ENCODE results near the gene HSPG2.

Gene HSPG2

DNA sequence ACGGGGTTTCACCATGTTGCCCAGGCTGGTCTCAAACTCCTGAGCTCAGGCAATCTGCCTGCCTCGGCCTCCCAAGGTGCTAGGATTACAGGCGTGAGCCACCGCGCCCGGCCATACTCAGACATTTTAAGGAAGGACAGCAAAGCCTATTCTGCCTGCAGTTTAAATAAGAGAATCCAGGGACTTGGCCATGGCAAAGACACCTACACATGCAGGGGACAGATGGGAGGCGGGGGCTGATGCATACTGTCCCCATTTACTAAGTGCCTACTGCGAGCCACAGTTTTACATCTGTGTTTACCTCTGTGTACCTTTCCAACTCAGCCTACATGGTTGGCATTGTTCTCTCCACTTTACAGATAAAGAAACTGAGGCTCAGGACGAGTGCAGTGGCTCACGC lies 99.6 kb downstream of the HSPG2 start:
- H2AK5ac ChIP-seq (ENCODE audit: low read length) = no peak overlapping the region
- no peak overlapping the region for H4K91ac ChIP-seq (ENCODE audit: low read depth, low read length)
- H3K36me3 ChIP-seq (ENCODE audit: control insufficient read depth in 1 of 2, insufficient read depth in 2 of 2, low read length in 2 of 2) = peaks cover 92% of the 10 kb centered on the region in 2 experiments
- H3K4me3 ChIP-seq (ENCODE audit: low read depth, low read length) = no peak overlapping the region
- no peak for DNase-seq
- no peak overlapping the region for H3K14ac ChIP-seq (ENCODE audit: low read length)
- H3K4ac ChIP-seq (ENCODE audit: low read depth, low read length) = no peak overlapping the region
- no peak overlapping the region for H2BK5ac ChIP-seq (ENCODE audit: low read depth, low read length, poor library complexity)
- no peak overlapping the region for H4K12ac ChIP-seq (ENCODE audit: low read depth, low read length)
- H2BK12ac ChIP-seq (ENCODE audit: low read length) = no peak overlapping the region
- H3K79me1 ChIP-seq (ENCODE audit: low read length) = no peaks in the 10 kb centered on the region
- no peak overlapping the region for H2BK120ac ChIP-seq (ENCODE audit: insufficient read depth, low read length, poor library complexity)
- H3K4me2 ChIP-seq (ENCODE audit: low read length) = no peak overlapping the region
- no peak overlapping the region for H3K23ac ChIP-seq (ENCODE audit: low read length)
- H3K27ac ChIP-seq (ENCODE audit: low read depth, low read length) = no peak overlapping the region
- H3K18ac ChIP-seq (ENCODE audit: low read length) = no peak overlapping the region
- no CpG with 5 or more reads among the region's 10 CpGs for WGBS (ENCODE audit: extremely low coverage, insufficient coverage, insufficient read length)
- H2AFZ ChIP-seq (ENCODE audit: insufficient read depth, low read length, poor library complexity) = no peak overlapping the region
- no peak overlapping the region for H3K9ac ChIP-seq (ENCODE audit: low read length)
- H3K9me3 ChIP-seq (ENCODE audit: insufficient read depth, low read depth, low read length) = peaks cover 20% of the 10 kb centered on the region
- no peaks in the 10 kb centered on the region for H3K4me1 ChIP-seq (ENCODE audit: control insufficient read depth in 1 of 2, insufficient read depth in 2 of 2, low read length in 2 of 2)
- no peak overlapping the region for H4K8ac ChIP-seq (ENCODE audit: low read depth, low read length)
- no peaks in the 10 kb centered on the region for H3K27me3 ChIP-seq (ENCODE audit: insufficient read depth, low read length)
- no peaks in the 10 kb centered on the region for H3K79me2 ChIP-seq (ENCODE audit: control insufficient read depth, insufficient read depth, low read length, poor library complexity)

- H4K12ac ChIP-seq (ENCODE audit: low read depth, low read length) = no peak overlapping the region
- H4K8ac ChIP-seq (ENCODE audit: low read depth, low read length) = no peak overlapping the region
- H2AK5ac ChIP-seq (ENCODE audit: low read length) = no peak overlapping the region
- H3K14ac ChIP-seq (ENCODE audit: low read length) = no peak overlapping the region
- H4K91ac ChIP-seq (ENCODE audit: low read depth, low read length) = no peak overlapping the region
- H2AFZ ChIP-seq (ENCODE audit: insufficient read depth, low read length, poor library complexity) = no peak overlapping the region
- no peaks in the 10 kb centered on the region for H3K4me1 ChIP-seq (ENCODE audit: control insufficient read depth in 1 of 2, insufficient read depth in 2 of 2, low read length in 2 of 2)
- H3K79me2 ChIP-seq (ENCODE audit: control insufficient read depth, insufficient read depth, low read length, poor library complexity) = no peaks in the 10 kb centered on the region
- no peaks in the 10 kb centered on the region for H3K79me1 ChIP-seq (ENCODE audit: low read length)
- peaks cover 92% of the 10 kb centered on the region in 2 experiments for H3K36me3 ChIP-seq (ENCODE audit: control insufficient read depth in 1 of 2, insufficient read depth in 2 of 2, low read length in 2 of 2)
- no peak overlapping the region for H2BK12ac ChIP-seq (ENCODE audit: low read length)
- DNase-seq = no peak
- H2BK120ac ChIP-seq (ENCODE audit: insufficient read depth, low read length, poor library complexity) = no peak overlapping the region
- H3K4me3 ChIP-seq (ENCODE audit: low read depth, low read length) = no peak overlapping the region
- peak overlapping the region; percentile 50 for H3K9ac ChIP-seq (ENCODE audit: low read length)
- no peak overlapping the region for H3K4ac ChIP-seq (ENCODE audit: low read depth, low read length)
- H2BK5ac ChIP-seq (ENCODE audit: low read depth, low read length, poor library complexity) = no peak overlapping the region
- no peak overlapping the region for H3K27ac ChIP-seq (ENCODE audit: low read depth, low read length)
- no peaks in the 10 kb centered on the region for H3K27me3 ChIP-seq (ENCODE audit: insufficient read depth, low read length)
- WGBS (ENCODE audit: extremely low coverage, insufficient coverage, insufficient read length) = no CpG with 5 or more reads among the region's 13 CpGs
- H3K23ac ChIP-seq (ENCODE audit: low read length) = no peak overlapping the region
- no peak overlapping the region for H3K18ac ChIP-seq (ENCODE audit: low read length)
- no peak overlapping the region for H3K4me2 ChIP-seq (ENCODE audit: low read length)
- H3K9me3 ChIP-seq (ENCODE audit: insufficient read depth, low read depth, low read length) = peaks cover 20% of the 10 kb centered on the region
Observed at GRCh38 chr1:21836729-21837128, 100.4 kb downstream of the HSPG2 start.

DNA sequence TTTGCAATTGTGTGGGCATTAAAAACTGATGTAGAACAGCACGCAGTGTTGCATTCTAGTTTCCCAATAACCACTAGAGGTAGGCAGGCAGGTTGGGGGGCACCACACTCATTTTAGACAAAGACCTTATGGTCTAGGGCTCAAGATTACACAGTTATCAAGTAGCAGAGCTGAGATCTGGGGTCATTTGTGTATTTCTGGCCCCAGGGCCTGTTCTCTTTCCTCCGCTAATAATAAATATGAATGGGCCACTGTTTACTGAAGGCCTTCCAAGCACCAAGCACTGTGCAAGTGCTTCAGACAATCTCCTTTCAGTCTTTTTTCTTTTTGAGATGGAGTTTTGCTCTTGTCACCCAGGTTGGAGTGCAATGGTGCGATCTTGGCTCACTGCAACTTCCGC lies 101.1 kb downstream of the HSPG2 start:
- H4K8ac ChIP-seq (ENCODE audit: low read depth, low read length) = no peak overlapping the region
- H3K4me2 ChIP-seq (ENCODE audit: low read length) = no peak overlapping the region
- no peak overlapping the region for H3K4me3 ChIP-seq (ENCODE audit: low read depth, low read length)
- no peak overlapping the region for H3K14ac ChIP-seq (ENCODE audit: low read length)
- no peak overlapping the region for H3K9ac ChIP-seq (ENCODE audit: low read length)
- peaks cover 92% of the 10 kb centered on the region in 2 experiments for H3K36me3 ChIP-seq (ENCODE audit: control insufficient read depth in 1 of 2, insufficient read depth in 2 of 2, low read length in 2 of 2)
- no peak overlapping the region for H4K12ac ChIP-seq (ENCODE audit: low read depth, low read length)
- no peak for DNase-seq
- no CpG with 5 or more reads among the region's 4 CpGs for WGBS (ENCODE audit: extremely low coverage, insufficient coverage, insufficient read length)
- no peak overlapping the region for H3K4ac ChIP-seq (ENCODE audit: low read depth, low read length)
- H3K79me2 ChIP-seq (ENCODE audit: control insufficient read depth, insufficient read depth, low read length, poor library complexity) = no peaks in the 10 kb centered on the region
- H3K27ac ChIP-seq (ENCODE audit: low read depth, low read length) = no peak overlapping the region
- no peak overlapping the region for H2AFZ ChIP-seq (ENCODE audit: insufficient read depth, low read length, poor library complexity)
- H3K4me1 ChIP-seq (ENCODE audit: control insufficient read depth in 1 of 2, insufficient read depth in 2 of 2, low read length in 2 of 2) = no peaks in the 10 kb centered on the region
- no peak overlapping the region for H2AK5ac ChIP-seq (ENCODE audit: low read length)
- no peaks in the 10 kb centered on the region for H3K79me1 ChIP-seq (ENCODE audit: low read length)
- H3K23ac ChIP-seq (ENCODE audit: low read length) = no peak overlapping the region
- no peak overlapping the region for H2BK12ac ChIP-seq (ENCODE audit: low read length)
- peaks cover 21% of the 10 kb centered on the region for H3K9me3 ChIP-seq (ENCODE audit: insufficient read depth, low read depth, low read length)
- no peak overlapping the region for H2BK5ac ChIP-seq (ENCODE audit: low read depth, low read length, poor library complexity)
- no peak overlapping the region for H4K91ac ChIP-seq (ENCODE audit: low read depth, low read length)
- H2BK120ac ChIP-seq (ENCODE audit: insufficient read depth, low read length, poor library complexity) = no peak overlapping the region
- H3K18ac ChIP-seq (ENCODE audit: low read length) = no peak overlapping the region
- H3K27me3 ChIP-seq (ENCODE audit: insufficient read depth, low read length) = no peaks in the 10 kb centered on the region

DNA sequence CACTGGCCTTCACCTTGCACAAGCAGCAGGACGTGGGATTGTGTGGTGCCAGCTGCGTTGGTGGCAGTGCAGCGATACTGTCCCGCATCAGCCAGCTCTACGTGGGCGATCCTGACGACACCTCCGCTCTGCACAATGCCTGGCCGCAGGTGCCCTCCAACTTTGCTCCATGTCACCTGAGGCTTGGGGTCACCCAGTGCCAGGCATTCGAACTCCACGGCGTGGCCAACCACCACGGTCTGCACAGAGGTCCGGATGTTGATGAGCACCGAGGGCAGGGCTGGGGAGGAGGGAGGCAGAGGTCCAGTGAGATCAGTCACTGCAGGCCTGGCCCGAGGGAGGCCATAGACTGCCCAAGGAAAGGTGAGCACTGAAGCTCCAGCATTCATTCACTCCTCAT lies 102.4 kb downstream of the HSPG2 start:
- Histone ChIP-seq H2BK120ac (ENCODE audit: insufficient read depth, low read length, poor library complexity) (no peak overlapping the region), H3K4me1 (ENCODE audit: control insufficient read depth in 1 of 2, insufficient read depth in 2 of 2, low read length in 2 of 2) (no peaks in the 10 kb centered on the region), H3K4me2 (ENCODE audit: low read length) (no peak overlapping the region), H3K4me3 (ENCODE audit: low read depth, low read length) (no peak overlapping the region), H3K27me3 (ENCODE audit: insufficient read depth, low read length) (no peaks in the 10 kb centered on the region), H3K18ac (ENCODE audit: low read length) (no peak overlapping the region), H2AFZ (ENCODE audit: insufficient read depth, low read length, poor library complexity) (no peak overlapping the region), H3K23ac (ENCODE audit: low read length) (no peak overlapping the region), H3K9ac (ENCODE audit: low read length) (no peak overlapping the region), H2BK12ac (ENCODE audit: low read length) (no peak overlapping the region), H2BK5ac (ENCODE audit: low read depth, low read length, poor library complexity) (no peak overlapping the region), H3K36me3 (ENCODE audit: control insufficient read depth in 1 of 2, insufficient read depth in 2 of 2, low read length in 2 of 2) (peaks cover 92 to 93% of the 10 kb centered on the region in 2 experiments), H3K79me1 (ENCODE audit: low read length) (no peaks in the 10 kb centered on the region), H4K8ac (ENCODE audit: low read depth, low read length) (no peak overlapping the region), H3K14ac (ENCODE audit: low read length) (no peak overlapping the region), H4K12ac (ENCODE audit: low read depth, low read length) (no peak overlapping the region), H4K91ac (ENCODE audit: low read depth, low read length) (no peak overlapping the region), H3K4ac (ENCODE audit: low read depth, low read length) (no peak overlapping the region), H3K27ac (ENCODE audit: low read depth, low read length) (no peak overlapping the region), H2AK5ac (ENCODE audit: low read length) (no peak overlapping the region), H3K9me3 (ENCODE audit: insufficient read depth, low read depth, low read length) (peaks cover 24% of the 10 kb centered on the region), H3K79me2 (ENCODE audit: control insufficient read depth, insufficient read depth, low read length, poor library complexity) (no peaks in the 10 kb centered on the region)
- WGBS (ENCODE audit: extremely low coverage, insufficient coverage, insufficient read length) = no CpG with 5 or more reads among the region's 16 CpGs
- DNase-seq = no peak

Measured in trophoblast cell (in vitro differentiated cells and primary cell).